ENCODE measurements around the gene INVS.
A peak's percentile ranks its signal among the peaks of the same experiment; 100 is the strongest.
"Not testable (repeated sequence)": the region's sequence is repeated elsewhere in the genome, so short reads cannot be mapped to it uniquely, and the experiment has no call there.

Gene INVS

DNA sequence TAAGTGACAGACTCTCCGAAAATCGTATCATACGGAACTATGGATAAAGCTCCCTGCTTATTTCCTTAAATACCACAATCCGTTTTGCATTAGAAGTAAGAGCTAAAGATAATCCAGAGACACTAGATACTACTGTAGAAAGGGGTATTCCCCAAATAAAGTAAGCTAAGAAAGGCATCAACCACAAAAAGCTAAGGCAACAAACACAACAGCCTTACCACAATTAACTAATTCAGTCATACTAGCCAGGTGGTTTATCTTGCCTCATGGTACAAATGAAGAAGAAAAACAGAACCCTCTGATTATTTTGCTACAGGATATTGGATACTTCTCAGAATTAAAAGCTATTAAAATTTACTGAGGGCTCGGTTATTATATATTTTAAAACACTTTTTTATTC lies 14.3 kb upstream of the INVS start:
- no peak for DNase-seq (ENCODE audit: low read depth)

DNA sequence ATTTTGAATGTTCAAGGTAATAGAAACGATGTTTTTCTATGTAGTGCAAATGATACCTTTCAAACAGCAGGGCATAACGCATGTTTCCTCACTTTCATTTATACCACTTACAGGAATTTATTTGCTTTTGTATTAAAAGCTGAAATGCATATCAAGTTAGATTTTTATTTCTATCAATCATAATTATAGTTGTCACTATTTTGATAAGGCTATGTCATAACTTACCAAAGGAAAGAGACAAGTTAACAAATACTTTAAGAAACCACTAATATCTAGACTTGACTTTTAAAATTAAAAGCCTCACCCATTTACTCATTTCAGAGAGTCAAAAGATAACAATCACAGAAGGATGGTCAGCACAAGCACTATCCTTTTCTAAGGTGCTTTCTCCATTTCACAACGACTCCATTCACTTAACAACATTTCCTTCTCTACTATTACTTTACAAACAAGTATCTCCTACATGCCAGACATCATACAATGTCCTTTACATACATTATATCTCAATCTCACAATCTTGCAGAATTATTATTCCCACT lies 12.9 kb upstream of the INVS start:
- DNase-seq (ENCODE audit: low read depth) = no peak

DNA sequence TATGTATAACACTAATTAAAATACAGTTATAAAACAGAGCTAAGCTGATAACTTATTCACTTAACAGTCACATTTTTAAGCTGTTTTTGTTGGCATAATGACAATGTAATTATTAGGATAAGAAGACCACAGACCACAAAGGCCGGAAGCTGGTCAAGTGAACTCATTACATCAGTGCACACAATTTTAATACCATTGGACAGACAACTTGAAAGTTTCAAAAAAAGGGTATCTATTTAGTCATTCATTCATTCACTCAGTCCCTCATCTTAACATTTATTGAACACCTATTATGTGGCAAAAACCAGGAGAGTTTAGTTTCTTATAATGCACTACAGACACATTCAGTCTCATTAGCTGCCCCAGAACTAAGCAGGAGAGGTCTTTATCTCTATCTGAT lies 11.8 kb upstream of the INVS start:
- peak; percentile 46 for DNase-seq (ENCODE audit: low read depth)

DNA sequence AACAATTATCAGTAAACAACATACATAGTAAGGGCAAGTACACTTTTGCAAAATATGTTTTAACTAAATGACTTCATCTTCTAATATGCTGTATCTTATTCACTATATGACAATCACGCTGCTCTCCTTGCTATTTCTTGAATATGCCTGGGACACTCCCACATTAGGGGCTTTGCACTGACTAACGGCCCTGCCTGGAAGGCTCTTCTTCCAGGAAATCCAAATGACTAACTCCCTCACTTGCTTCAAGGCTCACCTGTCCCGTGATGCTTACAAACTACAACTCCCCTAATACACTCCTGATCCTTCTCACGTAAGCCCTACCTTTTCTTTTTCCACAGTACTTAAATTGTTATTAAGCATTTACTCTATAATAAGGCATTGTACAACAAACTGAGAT lies 10.8 kb upstream of the INVS start:
- no peak for DNase-seq (ENCODE audit: low read depth)

DNA sequence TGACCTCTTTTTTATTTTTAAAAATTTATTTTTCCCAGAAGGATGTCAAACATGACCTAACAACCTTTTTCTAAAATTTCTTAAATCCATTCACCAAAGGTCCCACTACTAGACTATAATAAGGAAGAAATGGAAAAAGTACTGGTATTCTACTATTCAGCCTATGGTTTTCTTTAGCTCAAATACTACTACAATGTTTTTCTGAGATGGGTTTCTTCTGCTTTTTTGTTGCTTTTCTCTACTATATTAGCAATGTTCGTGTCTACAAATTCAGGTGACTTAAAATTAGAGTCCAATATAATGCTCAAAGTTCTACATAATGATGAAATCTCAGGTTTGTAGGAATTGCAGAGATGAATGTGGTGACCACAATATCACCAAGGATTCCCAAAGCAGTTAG lies 8.2 kb upstream of the INVS start:
- DNase-seq (ENCODE audit: low read depth) = no peak

DNA sequence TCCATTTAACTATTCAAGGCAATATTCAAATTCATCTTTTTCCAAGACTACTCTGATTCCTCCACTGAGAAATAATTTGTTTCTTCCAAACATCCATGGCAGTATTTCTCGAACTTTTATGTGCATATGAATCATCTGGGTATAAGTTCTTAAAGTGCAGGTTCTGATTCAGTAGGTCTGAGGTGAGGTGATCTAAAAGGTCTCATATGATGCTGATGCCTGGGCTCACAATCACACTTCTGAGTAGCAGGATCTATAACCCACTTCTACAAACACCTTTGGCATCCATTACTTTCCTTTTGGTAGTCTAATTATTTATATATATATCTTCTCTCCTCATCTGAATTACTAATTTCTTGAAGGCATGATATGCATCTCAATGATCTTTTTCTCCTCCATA lies 7.4 kb upstream of the INVS start:
- no peak for DNase-seq (ENCODE audit: low read depth)

DNA sequence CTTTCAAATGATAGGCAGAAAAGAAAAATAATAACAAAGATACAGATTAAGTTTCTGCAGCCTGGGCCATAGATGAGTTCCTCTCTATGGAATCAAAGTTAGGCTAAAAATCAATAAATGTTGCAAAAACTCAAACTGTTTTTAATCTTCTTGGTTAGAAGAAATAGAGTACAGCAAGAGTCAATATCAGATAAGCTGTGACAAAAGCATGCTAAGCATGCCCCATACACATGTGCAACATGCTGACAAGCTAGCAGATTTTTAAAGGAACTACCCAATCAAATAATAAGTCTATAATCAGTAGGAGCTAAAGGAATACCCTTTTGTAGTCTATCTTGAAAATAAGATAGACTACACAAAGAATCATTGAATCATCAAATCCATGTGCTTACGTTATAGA lies 7.0 kb upstream of the INVS start:
- no peak for DNase-seq (ENCODE audit: low read depth)

DNA sequence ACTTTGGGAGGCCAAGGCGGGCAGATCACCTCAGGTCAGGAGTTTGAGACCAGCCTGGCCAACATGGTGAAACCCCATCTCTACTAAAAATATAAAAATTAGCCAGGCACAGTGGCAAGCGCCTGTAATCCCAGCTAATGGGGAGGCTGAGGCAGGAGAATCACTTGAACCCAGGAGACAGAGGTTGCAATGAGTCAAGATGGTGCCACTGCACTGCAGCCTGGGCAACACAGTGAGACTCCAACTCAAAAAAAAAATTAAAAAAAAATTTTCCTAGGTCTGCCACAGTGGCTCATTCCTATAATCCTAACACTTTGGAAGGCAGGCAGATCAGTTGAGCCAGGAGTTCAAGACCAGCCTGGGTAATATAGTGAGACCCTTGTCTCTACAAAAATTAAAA lies 4.6 kb upstream of the INVS start:
- not testable (repeated sequence) for DNase-seq (ENCODE audit: low read depth)

DNA sequence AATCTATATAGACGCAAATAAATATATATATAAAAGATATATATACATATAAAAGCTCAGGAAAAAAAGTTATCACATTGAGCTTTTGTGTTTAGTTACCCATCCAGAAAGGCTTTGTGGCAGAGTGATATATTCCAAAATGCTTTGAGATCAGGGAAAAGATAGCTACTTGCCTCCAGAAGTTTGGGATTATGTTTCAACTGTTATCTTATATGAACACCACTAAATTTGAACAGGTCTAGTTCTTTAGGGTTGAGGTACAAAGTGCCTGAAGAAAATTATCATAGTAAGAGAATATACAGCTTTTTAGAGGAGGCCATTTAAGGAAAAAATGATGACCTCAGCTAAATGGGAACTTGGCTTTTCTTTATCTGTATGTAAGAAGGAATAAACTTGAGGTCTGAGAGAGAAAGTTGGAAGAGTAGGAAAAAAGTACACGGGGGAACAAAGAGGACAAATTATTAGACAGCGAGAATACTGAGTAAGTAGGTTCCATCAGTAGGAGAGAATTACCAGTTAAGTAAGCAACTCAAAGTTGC lies 2.6 kb upstream of the INVS start:
- no peak for DNase-seq (ENCODE audit: low read depth)

DNA sequence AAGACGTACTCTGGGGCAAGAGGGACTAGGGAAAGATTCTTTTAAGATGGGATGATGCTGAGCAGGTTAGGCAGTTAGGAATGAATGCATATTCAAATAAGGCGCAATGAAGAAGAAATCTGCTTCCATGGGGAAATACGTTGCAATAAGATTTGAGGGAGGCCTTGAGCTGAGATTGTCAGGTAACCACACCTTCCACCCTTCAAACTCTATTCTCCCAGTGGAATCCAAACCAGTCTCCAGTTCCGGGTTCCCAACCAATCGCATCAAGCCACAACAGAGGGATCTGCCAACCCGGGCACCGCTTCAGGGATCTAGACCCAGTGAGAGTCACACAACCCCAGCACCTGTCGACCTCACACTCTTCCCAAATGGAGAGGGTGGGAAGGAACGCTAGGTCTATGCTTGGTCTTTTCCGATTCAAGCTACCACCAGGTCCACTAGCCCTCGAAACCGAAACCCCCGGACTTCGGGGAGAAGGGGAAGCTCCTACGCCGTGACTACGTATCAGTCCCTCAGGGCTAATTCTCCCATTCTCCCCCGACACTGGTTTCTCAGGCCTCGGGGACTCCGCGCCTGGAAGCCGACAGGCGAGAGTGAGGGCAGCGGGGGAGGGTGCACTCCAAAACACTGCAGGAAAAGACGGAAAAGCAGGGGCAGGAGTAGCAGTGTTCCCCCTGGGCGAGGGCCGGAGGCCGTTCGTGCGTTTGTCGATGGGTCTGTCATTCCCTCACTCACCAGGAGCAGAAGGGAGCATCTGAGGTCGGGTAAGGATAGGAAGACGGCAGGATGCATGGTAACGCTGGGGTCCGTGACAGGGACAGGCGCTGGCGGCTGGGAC lies 777 bp upstream of the INVS start:
- DNase-seq (ENCODE audit: low read depth) = no peak

DNA sequence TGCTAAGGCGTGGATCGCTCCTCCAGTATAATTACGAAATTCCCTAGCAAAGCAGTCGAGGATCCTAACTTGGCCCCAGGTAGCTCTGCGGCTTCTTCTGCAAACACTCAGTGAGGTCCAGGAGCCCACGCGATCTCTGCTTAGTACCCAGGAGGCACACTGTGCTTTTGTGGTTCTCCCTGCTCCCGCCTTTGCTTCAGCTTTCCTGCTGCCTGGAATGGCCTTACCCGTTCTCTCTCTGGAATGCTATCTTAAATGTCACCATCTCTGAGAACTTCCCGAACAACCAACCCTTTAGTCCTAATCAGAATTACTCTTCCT lies 639 bp downstream of the INVS start:
- no peak for DNase-seq (ENCODE audit: low read depth)

DNA sequence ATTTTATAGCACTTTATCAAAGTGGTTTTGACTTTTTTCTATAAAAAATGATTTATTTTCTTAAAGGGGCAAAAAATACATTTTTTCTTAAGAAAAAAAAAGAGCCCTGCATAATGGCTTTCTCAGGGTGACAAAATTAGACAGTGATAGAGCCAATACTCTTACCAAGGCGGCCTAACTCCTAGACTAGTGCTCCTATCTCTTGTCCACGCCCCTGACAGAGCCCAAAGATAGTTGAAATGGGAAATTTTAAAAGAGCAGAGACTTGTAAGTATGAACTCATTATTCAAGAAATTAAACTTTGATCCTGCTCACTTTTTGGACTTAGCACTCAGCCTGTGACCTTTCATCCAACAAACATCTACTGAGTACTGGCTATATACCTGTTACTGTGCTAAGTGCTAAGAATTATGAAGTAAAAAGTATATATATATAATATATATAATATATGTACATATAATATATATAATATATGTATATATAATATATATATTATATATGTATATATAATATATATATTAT lies 1.2 kb downstream of the INVS start:
- DNase-seq (ENCODE audit: low read depth) = no peak

DNA sequence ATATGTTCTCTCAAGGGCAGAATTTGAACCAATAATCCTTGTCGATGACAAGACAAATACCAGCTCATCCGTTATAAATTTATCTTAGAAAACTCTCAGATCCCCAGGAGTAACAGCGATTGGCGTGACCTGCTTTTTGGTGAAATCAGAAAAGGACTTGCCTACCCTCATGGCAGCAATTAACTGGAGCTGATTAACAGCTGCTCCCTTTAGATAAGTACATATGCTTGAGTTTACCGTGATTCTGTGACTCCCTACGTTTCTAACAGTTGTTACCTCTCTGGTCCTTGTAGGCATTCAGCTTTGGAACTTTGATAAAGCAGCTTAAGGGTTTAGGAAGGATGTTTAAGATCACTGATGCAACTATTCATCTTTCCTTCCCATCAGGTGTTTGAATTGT lies 2.6 kb downstream of the INVS start:
- DNase-seq (ENCODE audit: low read depth) = no peak

DNA sequence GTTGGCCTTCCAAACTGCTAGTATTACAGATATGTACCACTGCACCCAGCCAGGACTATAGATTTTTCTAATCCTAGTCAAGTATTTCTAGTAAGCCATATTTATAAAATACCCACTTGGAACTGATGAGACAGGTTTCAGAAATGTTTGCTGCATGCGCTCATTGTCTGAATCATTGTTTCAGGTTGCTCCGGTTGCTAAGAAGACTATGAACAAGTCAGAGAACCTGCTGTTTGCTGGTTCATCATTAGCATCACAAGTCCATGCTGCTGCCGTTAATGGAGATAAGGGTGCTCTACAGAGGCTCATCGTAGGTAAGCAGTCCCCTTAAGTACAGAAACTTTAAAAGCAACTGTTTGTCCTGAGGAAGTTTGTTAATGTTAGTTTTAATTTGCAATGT lies 5.3 kb downstream of the INVS start:
- DNase-seq (ENCODE audit: low read depth) = peak; percentile 67

DNA sequence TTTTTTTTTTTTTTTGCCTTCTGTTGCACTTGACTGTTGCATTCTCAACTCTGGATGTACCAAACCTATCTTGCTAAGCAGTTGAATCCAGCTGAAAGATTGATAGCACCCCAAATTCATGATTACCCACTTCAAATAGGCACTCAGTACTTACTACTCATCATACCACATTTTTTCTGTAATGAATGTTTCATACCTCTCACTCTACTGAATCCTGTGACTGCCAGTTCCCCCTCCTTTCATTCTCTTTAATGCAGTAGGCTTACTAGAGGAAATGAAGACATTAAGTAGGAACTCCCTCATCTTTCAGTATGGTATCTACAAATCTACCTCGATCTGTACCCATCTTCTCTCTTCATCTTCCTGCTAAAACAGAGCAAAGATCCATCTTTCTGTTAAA lies 6.8 kb downstream of the INVS start:
- no peak for DNase-seq (ENCODE audit: low read depth)

DNA sequence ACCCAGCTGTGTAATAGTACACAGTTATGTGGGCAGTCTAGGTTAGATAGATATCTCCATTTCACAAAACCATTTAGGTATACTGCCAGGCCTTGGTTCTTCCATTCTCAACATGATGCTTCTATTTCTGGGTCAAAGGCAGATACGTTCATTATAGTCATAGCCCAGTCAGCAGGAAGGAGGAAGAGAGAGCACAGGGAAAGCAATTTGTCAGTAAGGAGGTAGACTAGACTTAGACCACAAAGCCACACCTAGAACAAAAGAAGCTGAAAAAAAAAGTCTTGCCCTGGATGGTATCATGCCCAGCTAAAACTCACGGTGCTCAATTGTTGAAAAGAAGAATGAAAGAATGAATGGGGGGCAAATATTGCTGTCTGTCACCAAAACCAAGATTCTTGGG lies 7.6 kb downstream of the INVS start:
- DNase-seq (ENCODE audit: low read depth) = no peak

DNA sequence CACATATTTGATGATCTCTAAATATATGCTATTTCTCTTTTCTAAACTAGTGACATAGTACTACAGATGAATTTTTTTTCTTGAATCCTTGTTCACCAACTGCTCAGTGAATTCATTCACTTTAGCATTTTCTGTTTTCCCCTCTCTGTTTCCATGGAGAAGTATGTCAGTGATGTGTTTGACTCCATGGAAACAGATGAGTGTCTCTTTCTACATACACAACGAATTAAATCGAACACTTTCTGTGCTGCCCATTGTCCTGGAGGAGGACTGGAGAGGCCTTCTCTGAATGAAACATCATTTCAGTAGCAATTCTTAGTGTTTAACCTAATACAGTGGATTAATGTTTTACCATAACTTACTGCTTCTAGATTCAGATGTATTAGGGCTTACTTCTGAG lies 9.5 kb downstream of the INVS start:
- no peak for DNase-seq (ENCODE audit: low read depth)

DNA sequence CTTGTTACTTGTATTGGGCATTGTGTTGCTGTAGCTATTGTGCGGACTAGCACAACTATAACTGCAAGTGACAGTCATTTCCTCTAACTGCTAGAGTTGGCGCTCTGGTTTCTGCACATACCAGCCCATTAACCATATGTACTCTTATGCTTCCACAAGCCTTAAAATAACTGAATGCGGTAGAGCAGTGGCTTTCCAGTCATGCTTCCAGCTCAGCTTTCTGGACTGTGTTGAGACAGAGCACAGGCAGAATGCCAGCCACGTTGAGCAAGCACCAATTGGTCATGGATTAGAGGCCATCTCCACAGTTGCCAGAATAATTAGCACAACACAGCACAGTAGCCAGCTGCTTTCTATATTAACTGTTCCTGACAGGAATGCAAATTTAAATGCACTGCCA lies 12.2 kb downstream of the INVS start:
- DNase-seq (ENCODE audit: low read depth) = peak; percentile 95

DNA sequence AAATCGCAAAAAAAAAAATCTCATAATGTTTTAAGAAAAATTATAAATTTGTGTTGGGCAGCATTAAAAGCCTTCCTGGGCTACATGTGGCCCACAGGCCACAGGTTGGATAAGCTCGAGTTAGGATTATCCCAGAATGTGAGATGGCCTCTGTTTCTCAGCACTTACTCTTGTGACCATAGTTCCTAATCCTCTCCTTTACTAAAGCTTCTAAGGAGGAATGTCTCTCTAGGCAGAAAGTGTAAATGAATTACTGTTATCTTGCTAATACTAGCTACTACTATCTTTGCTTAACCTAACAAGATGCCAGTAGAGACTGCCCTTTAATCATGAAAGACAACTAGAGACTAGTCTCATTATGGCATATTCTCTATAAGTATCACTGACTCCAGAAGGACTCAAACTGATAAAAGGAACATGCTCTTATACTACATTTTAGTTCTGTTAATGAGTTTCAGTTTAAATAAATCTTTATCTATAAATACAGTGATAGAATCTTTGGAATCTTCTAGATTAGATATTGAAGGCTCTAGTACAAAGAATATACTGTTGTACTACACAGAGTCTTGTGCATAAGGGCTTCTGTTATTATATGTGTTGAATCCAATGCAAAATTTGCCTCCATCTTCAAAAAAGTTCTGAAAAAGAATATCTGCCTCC lies 13.8 kb downstream of the INVS start:
- no peak for DNase-seq (ENCODE audit: low read depth)

DNA sequence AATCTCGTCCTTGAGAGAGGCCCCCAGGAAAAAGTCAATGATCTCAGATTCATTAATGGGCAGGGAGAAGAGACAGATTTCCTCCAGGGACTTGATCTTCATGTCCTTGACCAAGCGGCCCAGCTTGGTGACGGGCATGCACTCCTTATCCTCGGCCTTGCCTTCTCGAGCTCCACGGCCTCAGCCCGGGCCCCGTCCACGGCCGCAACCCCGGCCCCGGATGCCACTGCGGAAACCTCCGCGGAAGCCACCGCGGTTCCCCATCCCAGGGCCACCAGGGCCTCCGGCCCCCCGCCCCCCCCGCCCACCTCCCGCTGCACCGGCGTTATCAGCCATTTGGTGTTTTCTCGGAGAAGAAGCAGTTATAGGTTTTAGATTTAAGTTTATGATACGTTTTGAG lies 18.3 kb downstream of the INVS start:
- no peak for DNase-seq (ENCODE audit: low read depth)

DNA sequence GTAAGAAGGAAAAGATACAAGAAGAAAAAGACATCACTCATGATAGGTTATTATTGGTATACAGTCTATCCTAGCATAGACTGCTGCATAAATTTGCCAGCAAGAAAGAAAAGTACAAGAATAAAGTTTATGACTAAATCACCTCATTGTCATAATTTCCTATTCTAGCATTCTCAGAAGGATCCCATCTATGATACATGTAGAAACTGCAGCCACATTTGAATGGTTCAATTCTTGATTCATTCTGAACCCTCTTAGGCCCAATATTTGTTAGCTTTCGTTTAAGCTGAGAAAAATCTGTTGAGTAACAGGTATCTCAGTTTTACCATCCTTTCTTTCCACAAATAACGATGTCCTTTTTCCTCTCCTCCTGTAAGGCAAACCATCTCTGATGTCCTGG lies 21.2 kb downstream of the INVS start:
- no peak for DNase-seq (ENCODE audit: low read depth)

DNA sequence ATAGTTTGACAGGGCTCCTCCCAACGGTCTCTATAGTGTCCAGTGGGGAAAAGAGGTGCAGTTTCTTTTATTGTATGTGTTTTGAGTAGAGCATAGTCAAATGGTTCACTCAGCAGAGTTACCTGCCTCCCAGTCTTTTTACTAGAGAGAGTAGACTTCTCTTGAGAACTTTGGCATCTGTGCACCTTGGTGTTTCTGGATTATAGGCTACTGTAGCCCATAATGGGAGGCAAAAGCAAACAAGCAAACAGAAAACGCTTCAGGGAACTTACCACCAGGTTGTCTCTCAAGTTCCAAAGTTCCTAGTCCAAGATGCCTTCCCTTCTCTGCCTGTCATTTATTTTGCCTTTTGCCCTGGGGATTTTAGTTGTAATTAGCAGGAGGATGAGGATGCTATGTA lies 26.2 kb downstream of the INVS start:
- DNase-seq (ENCODE audit: low read depth) = no peak

DNA sequence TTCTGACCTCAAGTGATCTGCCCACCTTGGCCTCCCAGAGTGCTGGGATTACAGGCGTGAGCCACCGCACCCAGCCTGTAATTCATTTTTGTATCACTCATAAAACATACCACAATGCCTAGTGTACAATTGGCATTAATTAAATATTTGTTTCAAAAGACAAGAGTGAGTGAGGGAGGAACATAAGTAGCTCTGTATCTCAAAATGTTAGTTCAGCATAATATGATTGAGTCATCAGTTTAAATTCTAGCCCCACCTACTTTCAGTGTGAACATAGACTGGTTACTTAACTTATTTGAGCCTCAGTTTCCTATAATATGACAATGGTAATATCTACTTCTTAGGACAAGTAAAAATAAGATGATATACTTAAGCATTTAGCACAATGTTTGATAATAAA lies 26.9 kb downstream of the INVS start:
- no peak for DNase-seq (ENCODE audit: low read depth)
